HG03039 (cell line): ENCODE results near the gene SDCBP2.
A peak's percentile ranks its signal among the peaks of the same experiment; 100 is the strongest.

Source experiments
- ATAC-seq: cut with Tn5 transposase; IDR thresholded peaks from one replicate; pipeline ENCODE4 v1.9.1; 2021; ENCODE audit warnings: mild to moderate bottlenecking, moderate library complexity; ENCODE audit not compliant: unreplicated experiment

SDCBP2 gene

DNA sequence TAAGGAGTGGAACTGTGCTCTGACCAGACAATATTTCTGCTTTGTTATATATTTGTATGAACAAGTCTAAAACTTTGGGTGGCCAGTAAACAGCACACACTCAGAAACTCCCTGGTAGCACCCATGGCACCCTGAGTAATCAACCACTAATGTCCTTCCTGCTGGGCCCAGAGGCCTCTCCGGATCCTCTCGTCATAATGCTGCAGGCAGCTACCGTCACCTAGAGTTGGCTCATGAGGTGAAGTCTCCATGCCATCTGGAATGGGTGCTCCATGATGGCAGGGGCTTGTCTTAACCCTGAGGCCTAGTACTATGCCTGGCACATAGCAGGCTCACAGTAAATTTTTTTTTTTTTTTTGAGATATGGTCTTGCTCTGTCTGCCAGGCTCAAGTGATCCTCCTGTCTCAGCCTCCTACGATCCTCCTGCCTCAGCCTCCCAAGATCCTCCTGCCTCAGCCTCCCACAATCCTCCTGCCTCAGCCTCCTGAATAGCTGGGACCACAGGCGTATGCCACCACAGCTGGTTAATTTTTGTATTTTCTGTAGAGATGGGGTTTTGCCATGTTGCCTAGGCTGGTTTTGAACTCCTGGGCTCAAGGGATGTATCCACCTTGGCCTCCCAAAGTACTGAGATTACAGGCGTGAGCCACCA lies 3.0 kb upstream of the SDCBP2 start:
- ATAC-seq: no peak

DNA sequence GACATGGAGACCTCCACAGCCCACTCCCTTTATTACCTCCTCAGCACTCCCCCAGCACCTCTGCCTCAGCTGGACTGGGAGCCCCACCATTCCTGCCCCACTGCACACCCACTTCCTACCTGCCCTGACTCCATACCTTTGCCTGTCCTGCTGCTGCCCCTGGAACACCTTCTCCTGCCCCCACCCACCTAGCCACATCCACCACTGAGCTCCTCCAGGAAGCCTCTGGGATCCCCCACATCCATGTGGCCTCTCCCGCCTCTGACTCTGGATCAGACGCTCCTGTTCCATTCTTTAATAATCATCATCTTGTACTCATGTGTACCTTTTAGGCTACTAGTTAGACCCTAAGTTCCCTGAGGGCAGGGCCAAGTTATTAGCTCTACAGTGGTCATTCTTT lies 2.2 kb upstream of the SDCBP2 start:
- no peak for ATAC-seq

DNA sequence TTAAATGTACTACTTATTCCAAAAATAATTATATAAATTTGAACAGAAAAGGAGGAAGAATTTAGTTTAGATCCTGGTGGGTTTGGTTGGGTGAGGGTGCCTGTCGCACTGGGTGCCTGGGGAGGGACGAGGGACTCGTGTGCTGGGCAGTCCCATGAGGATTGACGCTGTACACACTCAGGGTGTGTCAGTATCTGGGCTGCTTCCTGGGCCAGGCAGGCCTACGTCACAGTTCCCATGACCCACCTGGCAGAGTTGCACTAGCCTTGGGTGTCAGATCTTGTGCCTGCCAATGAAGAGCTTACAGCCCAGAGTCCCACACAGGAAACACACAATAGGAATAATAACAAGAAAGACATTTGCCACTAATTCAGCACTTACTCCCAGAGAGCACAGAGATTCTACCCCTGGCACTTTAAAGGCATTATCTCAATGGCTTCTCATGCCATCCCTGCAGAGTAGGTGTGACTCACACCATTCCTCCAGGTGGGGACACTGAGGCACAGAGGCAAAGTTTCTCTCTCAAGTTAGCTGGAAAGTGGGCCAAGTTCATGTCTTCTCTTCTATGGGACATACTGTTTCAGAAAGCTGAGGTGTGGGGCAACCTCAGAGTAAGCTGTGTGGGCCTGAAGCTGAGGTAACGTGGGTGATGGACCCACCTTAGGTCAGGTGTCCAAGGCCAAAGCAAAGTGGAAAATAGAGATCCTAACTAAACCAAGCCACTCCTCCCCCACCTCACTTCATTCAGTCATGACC lies 1.3 kb upstream of the SDCBP2 start:
- ATAC-seq: no peak

DNA sequence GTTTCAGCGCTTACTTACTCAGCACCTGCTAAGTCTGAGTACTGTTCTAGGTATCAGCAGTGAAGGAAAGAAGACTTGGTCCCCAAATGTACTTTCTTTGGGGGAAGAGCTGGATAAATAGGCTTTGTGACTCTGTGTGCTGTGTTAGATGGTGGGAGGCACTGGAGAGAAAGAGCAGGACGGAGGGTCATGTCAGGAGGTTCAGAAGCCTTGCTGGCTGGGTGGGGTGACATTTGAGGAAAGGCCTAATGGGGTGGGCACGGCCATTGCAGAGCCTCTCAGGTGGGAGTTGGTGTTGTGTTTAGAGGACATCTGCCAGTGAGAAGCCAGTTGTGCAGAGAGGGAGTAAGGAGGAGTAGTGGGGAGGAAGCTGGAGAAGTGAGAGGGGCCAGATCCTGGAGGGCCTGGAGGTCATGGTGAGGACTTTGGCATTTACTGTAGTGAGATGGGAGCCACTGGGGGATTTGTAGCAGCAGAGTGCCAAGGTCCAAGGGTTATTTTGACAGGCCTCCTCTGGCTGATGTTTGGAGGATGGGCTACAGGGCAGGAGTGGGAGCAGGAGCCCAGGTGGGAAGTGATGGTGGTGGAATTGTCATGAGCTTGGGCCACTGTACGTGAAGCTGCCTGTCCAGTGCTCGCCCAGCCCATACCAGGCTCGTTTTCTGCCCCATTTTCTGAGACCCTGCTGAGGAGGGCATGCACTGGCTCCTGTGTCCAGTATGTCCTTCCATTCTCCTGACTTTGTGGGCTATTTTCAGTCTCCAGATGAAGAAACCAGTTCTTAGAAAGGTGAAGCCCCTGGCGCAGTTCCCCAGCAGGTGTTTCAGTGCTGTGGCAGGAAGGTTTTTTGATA lies 886 bp downstream of the SDCBP2 start:
- ATAC-seq: no peak

DNA sequence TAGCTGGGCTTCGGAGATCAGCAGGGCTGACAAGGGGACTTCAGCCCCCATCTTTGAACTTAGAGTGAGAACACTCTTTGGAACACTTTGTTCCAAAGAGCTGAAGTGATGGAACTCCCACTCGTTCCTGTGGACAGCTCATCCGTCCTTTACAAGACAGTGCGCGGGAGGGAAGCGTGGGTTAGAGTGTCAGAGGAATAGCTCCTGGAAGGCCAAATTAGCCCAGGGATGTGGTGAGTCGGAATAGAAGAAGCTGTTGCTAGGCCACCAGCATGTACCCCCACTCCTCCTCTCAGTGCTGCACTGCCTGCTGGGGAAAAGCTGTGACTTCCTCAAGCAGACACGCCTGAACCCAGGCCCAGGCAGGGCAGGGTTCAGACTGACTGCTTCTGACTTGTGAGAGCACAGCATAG lies 1.7 kb downstream of the SDCBP2 start:
- no peak for ATAC-seq

DNA sequence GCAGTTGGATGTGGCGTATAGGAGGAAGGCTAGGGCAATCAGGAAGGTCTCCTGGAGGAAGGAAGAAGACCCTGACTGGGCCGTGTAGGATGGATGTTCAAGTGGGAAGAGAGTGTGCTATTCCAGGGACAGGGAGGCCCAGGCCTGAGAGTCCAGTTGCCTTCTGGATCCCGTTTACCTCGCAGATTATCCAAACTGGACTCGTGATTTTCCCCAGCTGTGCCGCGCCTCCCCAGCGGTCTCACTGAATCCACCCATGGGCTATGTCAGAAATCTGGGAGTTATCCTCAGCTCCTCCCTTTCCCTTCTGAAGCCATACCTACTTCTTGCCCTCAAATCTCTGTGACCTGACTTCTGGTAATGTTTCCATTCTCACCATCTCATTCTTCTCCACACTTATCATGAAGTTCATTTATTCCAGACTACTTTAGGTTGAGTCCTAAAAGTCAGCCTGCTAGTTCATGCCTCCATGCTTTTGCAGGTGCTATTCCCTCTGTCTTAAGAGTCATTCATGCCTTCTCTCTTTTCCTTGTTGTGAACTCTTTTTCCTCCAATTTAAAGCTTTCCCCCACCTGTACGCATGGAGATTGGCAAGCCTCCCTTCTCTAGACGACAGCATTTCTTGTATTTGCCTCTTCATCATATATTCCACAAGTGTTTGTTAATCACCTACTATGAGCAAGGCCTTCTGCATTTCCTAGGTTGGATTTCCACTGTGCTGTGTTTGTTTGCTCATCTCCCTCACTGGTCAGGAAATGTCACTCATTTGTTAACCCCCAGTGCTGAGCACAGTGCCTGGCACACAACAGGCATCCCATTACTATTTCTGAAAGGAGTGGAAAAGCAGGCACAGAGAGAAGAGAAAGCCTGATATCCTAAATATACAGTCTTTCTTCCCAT lies 2.7 kb downstream of the SDCBP2 start:
- ATAC-seq: no peak

DNA sequence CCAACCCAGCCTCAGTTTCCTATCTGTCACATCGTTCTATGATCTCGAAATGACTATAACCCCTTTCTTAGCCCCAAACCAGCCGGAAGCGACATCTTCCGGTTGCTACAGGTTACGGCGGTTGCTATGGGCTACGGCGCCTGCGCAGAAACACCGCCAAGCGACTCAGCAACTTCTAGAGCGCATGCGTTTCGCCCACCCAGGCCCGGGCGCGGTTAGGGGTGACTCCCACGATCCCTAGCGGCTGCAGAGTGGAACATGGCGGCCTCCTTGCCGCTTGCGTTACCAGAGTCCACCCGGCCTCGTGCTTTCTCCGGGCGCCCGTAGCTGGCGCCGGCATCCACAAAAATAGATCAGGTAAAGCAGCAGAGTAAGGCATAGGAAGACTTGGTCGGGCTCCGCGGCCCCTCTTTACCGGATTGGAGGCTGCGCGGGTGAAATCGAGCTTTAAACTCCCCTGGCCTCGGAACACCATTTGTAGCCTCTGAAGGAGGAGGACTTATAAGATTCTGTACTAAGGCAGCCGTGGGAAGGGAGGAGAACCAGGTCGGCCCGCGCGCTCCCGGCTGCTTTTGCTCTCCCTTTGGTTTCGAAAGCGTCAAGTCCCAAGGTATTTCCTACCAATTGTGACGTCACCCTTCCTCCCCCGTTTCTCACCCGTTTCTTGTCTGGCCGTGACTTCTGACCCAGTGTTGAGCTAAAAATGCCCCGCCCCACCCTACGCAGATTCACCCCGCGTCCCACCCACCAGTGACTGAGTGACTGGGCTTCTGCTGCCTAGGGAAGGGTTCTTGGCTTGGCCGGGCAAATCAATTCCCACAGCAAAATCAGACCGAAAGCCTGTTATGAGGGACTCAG lies 3.5 kb downstream of the SDCBP2 start:
- ATAC-seq: peak; percentile 65

DNA sequence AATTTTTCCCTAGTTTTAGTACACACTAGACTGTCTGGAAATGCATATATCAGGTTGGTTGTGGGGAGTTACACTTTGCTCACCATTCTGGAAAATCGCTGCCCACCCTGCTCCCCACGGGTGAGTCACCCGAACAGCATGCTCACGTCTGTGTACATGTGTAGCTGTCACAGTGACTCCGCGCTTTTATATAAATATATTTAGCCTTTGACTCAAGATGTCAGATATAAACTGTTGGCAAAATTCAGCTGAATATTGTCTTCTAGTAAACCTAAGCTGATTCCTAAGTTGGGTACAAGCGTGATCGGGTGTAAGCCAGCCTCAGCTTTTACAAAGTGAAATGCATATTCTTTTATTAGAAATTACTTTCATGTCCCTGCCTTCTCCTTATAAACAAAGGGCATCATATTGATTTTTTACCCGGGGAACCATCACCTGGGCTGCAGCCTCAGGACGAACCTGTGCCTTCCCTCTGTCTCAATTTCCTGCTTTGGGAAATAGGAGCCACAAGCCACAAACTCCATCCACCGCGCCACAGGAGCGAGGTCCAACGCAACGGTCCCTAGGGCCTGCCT lies 4.3 kb downstream of the SDCBP2 start:
- ATAC-seq: no peak

DNA sequence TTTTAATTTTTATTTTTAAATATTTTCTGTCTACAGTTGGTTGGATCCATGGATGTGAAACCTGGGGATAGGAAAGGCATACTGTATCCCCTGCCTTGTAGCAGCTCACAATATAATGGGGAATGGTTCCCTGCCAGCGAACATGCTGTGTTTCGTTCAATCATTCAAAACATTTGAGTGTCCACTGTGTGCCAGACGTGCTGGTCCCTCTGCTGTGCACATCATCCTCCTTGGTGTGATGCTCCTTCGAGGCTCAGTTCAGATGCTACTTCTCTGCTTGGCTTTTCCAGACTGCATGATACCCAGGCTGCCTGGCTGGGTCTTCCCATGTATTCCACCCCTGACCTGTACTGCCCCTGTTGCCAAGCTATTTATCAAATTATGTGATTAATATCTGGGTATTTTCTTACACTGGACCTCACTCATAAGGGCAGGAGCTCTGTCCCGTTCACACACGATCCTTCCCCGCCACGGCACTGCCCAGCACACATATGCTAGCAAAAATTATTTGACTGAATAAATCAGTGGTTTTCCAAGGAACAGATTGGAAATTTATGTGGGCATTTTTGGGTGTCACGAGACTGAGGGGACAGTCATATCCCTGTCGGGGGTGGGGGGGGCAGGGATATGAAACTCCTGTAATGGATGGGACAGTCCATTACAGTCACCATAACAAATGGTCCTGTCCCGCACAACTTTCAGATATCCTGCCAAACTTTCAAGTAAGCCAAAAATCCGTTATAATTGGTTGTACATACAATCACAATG lies 4.9 kb downstream of the SDCBP2 start:
- no peak for ATAC-seq

DNA sequence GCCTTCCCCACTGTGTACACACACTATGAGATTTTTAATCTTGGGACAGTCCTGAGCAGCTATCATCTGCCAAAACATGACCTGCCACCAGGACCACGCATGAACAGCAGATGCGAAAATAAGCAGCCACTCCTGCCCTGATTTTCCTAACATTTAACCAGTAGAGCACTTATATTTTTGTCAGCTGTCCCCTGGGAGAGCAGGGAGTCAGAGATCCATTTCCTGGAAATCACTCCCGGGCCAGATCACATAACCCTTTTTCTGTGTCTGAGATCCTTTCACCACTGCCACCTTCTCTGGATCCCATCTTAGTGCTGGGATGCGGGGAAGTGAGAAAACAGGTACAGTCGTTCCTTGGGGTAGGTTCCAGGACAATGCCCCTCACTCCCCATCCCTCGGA lies 5.7 kb downstream of the SDCBP2 start:
- no peak for ATAC-seq

DNA sequence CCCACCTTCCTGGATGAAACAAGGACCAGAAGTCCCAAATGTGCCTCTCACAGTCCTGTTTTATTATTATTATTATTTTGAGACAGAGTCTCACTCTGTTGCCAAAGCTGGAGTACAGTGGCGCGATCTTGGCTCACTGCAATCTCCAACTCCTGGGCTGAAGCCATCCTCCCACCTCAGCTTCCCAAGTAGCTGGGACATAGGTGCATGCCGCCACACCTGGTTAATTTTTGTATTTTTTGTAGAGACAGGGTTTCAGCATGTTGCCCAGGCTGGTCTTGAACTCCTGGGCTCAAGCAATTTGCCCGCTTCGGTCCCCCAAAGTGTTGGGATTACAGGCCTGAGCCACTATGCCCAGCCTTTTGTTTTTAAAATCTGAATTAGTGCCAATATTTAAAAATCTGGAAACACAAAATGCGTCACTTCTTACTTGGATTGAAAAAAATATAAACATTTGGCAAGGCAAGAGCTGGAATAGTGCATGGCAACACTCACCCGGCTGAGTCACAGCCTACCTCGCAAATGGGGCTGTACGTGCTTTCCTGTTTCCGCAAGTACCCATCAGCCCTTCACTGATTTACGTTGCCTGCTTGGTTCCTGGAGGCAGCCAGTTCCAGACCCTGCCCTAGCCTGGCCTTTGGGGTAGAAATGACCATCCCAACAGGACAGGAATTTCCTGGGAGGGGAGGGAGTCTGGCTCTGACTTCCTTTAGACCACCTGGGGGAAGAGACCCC lies 6.3 kb downstream of the SDCBP2 start:
- no peak for ATAC-seq

DNA sequence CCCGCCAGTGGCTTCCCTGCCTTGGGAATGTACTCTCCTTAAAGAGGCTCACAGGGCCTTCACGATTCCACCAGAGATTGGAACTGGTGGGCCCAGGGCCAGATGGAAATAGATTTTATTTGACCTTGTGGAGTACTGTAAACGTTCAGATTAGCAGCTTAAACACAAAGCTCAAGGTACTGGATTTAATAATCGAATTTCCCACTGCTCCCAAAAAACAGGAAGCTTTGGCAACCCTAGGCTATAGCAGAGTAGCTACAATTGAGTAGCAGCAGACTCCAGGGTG lies 7.3 kb downstream of the SDCBP2 start:
- no peak for ATAC-seq

DNA sequence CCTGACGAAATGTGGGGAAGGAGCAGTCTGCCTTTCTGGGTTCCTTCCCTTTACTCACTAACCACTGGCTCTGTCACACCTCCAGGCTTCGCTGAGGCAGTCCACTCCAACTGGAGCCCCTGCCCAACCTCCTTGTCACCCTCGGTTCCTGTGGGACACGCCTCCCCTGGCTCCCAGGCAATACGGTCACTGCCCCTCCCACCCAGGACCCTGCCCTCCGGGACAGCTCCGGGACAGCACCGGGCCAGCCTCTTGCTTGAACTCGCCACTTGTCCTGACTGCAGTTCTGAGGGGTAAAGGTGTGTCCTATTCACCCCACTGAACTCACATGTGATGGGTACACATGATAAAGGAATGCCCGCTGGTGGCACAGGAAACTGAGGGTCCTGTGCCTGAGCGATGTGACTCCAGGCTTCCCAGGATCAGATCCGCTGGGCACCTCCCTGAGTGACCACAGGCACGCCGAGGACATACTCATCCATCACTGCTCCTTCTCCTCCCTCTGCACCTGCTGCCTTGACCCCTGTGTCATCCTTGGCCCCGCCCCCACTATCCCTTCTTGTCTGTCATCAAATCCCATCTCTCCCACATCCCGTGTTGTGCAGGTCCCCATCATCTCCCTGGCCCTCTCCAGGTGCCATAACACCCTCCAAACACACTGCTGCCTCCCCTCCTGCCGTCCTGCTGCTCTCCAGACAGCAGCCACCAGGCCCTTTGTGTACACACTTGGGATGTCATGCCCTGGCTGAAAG lies 7.9 kb downstream of the SDCBP2 start:
- ATAC-seq: no peak

DNA sequence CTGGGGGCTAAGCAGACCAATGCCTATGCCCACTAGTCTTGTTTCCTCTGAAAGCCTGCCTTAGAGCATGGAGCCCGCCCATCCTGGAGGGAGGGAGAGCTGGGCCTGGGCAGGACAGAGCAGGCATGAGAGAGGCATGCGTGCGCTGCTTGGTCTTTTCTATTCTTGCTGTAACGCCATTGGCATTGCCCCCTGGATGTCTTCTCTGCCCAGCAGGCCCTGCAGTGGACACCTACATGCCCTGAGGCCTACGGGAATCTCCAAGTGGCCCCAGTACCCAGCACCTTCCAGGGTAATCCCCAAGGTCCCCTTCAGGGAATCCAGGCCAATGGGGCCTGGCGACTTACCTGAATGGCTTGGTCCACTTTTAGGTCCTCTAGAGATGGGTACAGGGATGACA lies 8.9 kb downstream of the SDCBP2 start:
- ATAC-seq: no peak

DNA sequence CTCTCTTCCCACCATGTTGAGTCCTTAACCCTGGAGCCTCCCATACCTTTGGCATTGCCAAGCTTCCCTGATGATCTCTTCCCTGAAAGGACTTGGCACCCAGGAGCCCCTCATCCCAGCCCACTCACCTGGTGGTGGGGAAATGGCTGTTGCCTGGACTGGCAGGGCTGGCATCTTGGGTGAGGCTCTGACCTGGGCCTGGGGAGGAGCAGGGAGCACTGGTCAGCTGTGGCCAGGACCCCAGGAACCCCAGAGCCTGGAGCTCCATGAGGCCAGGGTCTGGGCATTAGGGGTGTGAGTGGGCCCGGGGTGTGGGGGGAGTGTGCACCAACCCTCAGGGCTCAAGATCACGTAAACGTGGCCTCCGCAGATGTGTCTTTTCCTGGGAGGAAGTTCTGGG lies 9.5 kb downstream of the SDCBP2 start:
- no peak for ATAC-seq

DNA sequence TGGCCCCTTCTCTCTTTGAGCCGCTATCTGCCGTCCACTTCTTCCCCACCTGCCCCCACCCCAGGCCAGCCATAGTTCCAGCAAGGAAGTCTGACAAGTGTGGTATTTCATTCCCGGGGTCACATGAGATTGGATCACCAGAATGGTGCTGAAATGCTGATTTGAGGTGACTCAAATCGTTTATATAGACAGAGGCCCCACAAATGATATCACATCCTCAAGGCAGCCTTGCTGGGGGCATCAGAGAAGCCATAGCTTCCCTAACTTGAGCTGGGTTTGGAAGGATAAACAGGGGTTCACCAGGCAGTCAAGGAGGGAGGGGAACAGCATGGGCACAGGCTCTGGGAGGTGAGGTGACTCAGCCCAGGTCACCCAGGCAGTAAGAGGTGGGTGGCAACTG lies 9.9 kb downstream of the SDCBP2 start:
- ATAC-seq: no peak

DNA sequence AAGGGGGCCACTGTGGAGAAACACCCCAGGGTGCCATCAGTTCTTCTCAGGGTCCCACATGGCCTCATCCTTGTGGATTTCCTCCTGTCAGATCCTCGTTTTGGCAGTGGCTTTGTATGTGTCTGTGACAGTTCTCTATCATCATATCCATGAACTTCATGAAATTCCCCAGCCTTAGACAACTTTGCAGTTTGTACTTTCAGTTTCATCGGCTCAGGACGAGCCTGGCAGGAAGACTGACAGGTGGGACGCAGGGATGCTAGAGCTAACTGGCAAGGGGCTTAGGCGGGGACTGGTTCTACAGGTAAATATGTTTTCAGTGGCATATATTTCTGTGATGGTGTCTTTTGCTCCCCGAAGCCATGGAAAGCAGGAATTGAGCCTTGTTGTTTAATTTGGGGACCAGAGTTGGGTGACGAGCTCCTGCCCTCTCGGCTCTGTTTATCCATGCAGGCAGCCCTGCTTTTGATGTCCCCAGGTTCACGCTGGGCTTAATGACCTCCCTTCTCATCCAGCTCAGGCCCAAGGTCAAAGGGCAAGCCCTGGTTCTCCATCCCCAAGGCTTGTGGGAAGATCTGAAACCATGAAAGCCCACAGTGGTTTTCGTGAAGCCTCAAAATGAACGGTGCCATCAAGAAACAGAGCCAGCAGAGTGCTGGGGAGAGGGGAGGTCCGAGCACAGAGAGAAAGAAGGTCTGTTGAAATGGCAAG lies 11.2 kb downstream of the SDCBP2 start:
- ATAC-seq: no peak
